Astrocyte (in vitro differentiated cells and primary cell): Measurements from ENCODE around the gene IGFBP7.

ENCODE experiments used
- CTCF ChIP-seq: IDR thresholded peaks from 2 replicates; pipeline ENCODE4 v1.5.1; 2011; ENCODE audit warnings: low read depth, mild to moderate bottlenecking, inconsistent platforms, low read length, moderate library complexity; ENCODE audit not compliant: insufficient read depth
- EZH2 ChIP-seq: IDR thresholded peaks from 2 replicates; pipeline ENCODE4 v1.6.1; 2012; ENCODE audit warnings: mild to moderate bottlenecking, low read length, inconsistent platforms; ENCODE audit not compliant: insufficient read depth

- no peak for TF ChIP-seq CTCF
- no peak for TF ChIP-seq EZH2
Measured at GRCh38 chr4:57100979-57101651, 9.1 kb downstream of the IGFBP7 start.
